Esophagus (tissue), 2 donors: ENCODE measurements around the gene SPEF1. TPM values are rescaled to one million over a fixed set of nuclear protein-coding genes. Genes with fewer than 3 reads are reported as not detected.
"Not testable (repeated sequence)": the region's sequence is repeated elsewhere in the genome, so short reads cannot be mapped to it uniquely, and the experiment has no call there.

Source experiments
- H3K27ac ChIP-seq, 2 donors: one replicate each; pipeline ENCODE4 v1.5.1; 2013; ENCODE audit warnings: low read depth in 2 of 2, mild to moderate bottlenecking in 2 of 2, inconsistent platforms in 1 of 2, low read length in 1 of 2, moderate library complexity in 1 of 2
- H3K27me3 ChIP-seq, 2 donors: one replicate each; pipeline ENCODE4 v1.6.1; 2013; ENCODE audit warnings: low read length in 2 of 2, control low read depth in 1 of 2, mild to moderate bottlenecking in 1 of 2; ENCODE audit not compliant: insufficient read depth in 2 of 2, control insufficient read depth in 1 of 2
- H3K36me3 ChIP-seq, 2 donors: one replicate each; pipeline ENCODE4 v1.6.1; 2013; ENCODE audit warnings: low read length in 1 of 2; ENCODE audit not compliant: control insufficient read depth in 2 of 2, insufficient read depth in 2 of 2
- H3K4me1 ChIP-seq, 2 donors: one replicate each; pipeline ENCODE4 v1.6.1; 2013; ENCODE audit warnings: low read length in 1 of 2; ENCODE audit not compliant: control insufficient read depth in 2 of 2, insufficient read depth in 2 of 2
- H3K4me3 ChIP-seq, 2 donors: one replicate each; pipeline ENCODE4 v1.5.1; 2013; ENCODE audit warnings: low read length in 2 of 2, mild to moderate bottlenecking in 2 of 2, low read depth in 1 of 2, moderate library complexity in 1 of 2
- H3K9me3 ChIP-seq, 2 donors: one replicate each; pipeline ENCODE4 v1.6.1; 2013; ENCODE audit warnings: mild to moderate bottlenecking in 2 of 2, low read depth in 1 of 2, low read length in 1 of 2, moderate library complexity in 1 of 2; ENCODE audit not compliant: control insufficient read depth in 2 of 2, insufficient read depth in 1 of 2
- WGBS, 2 donors: extraction: QIAGEN DNeasy Blood & Tissue Kit; methylation state at CpG; one replicate each; pipeline ENCODE4 v1.1.7; 2013; 5-methylcytosine and 5-hydroxymethylcytosine counted together
- polyA plus RNA-seq, 2 donors: library from polyadenylated mRNA; stranded (reverse); fragments of 200-250 nt; gene quantifications; one replicate each; pipeline ENCODE4 v1.2.3, GENCODE V29; 2013
- donor health status: healthy with polysubstance abuse.
- donor health status: Bipolar disorder and iron deficiency.

Gene SPEF1
- polyA plus RNA-seq, 2 donors, result 0.07 to 0.08 TPM

GRCh38 chr20:3794168-3794567, 12.9 kb upstream of the SPEF1 start:
- not testable (repeated sequence) for H3K4me3 ChIP-seq, H3K36me3 ChIP-seq, H3K9me3 ChIP-seq, H3K27ac ChIP-seq, H3K27me3 ChIP-seq
- H3K4me1 ChIP-seq, result peaks cover 0 to 14% of the 10 kb centered on the region in 2 donors
- WGBS, 2 donors, result 67 to 83% methylated on average over 2 to 3 of the region's 3 CpGs

- H3K4me3 ChIP-seq, H3K27me3 ChIP-seq, H3K27ac ChIP-seq, H3K36me3 ChIP-seq, H3K9me3 ChIP-seq: not testable (repeated sequence)
- 84 to 95% methylated on average over 4 of the region's 4 CpGs for WGBS, 2 donors
- peaks cover 9 to 19% of the 10 kb centered on the region in 2 donors for H3K4me1 ChIP-seq
Observed at GRCh38 chr20:3789201-3789600, 8.0 kb upstream of the SPEF1 start.

- no peaks in the 10 kb centered on the region for H3K27me3 ChIP-seq
- 45 to 55% methylated on average over 4 of the region's 4 CpGs for WGBS, 2 donors
- H3K27ac ChIP-seq, result no peak overlapping the region
- H3K36me3 ChIP-seq, result peaks cover 0 to 5% of the 10 kb centered on the region in 2 donors
- H3K4me1 ChIP-seq, result peaks cover 14 to 24% of the 10 kb centered on the region in 2 donors
- no peak overlapping the region for H3K4me3 ChIP-seq
- H3K9me3 ChIP-seq, result no peaks in the 10 kb centered on the region
Observed at GRCh38 chr20:3788685-3789155, 7.5 kb upstream of the SPEF1 start.

GRCh38 chr20:3787324-3788014, 6.2 kb upstream of the SPEF1 start:
- peaks cover 0 to 9% of the 10 kb centered on the region in 2 donors for H3K36me3 ChIP-seq
- no peak overlapping the region for H3K27ac ChIP-seq
- no peaks in the 10 kb centered on the region for H3K9me3 ChIP-seq
- H3K4me1 ChIP-seq, result peaks cover 18 to 35% of the 10 kb centered on the region in 2 donors
- H3K4me3 ChIP-seq, result peak overlapping the region in 1 of 2 donors; percentile 86
- 74 to 76% methylated on average over 5 of the region's 5 CpGs for WGBS, 2 donors
- H3K27me3 ChIP-seq, result no peaks in the 10 kb centered on the region

- no peaks in the 10 kb centered on the region for H3K27me3 ChIP-seq
- peaks cover 18 to 35% of the 10 kb centered on the region in 2 donors for H3K4me1 ChIP-seq
- WGBS, 2 donors, result 2% methylated on average over 46 to 70 of the region's 70 CpGs
Observed at GRCh38 chr20:3786665-3787323, 5.5 kb upstream of the SPEF1 start, which contains the start of gene CENPB. CENPB (minus strand) TSS chr20:3786740; CDS start chr20:3786483, 257 bp downstream.

GRCh38 chr20:3786126-3786484, 4.9 kb upstream of the SPEF1 start:
- H3K36me3 ChIP-seq, result peaks cover 0 to 9% of the 10 kb centered on the region in 2 donors
- WGBS, 2 donors, result 2 to 3% methylated on average over 30 to 35 of the region's 35 CpGs
- no peaks in the 10 kb centered on the region for H3K9me3 ChIP-seq
- peak overlapping the region; percentile 84 to 92 for H3K27ac ChIP-seq
- peak overlapping the region; percentile 81 to 86 for H3K4me3 ChIP-seq
- no peaks in the 10 kb centered on the region for H3K27me3 ChIP-seq
- peaks cover 18 to 39% of the 10 kb centered on the region in 2 donors for H3K4me1 ChIP-seq

More at GRCh38 chr20:3786665-3787323, 5.5 kb upstream of the SPEF1 start, which contains the start of gene CENPB:
- Histone ChIP-seq H3K9me3 (no peaks in the 10 kb centered on the region), H3K4me3 (peak within 1 kb of the TSS; percentile 81 to 86), H3K36me3 (peaks cover 0 to 9% of the 10 kb centered on the region in 2 donors), H3K27ac (peak within 1 kb of the TSS; percentile 84 to 92)

- Histone ChIP-seq H3K36me3 (peaks cover 0 to 9% of the 10 kb centered on the region in 2 donors), H3K9me3 (no peaks in the 10 kb centered on the region), H3K27ac (peak overlapping the region; percentile 84 to 92), H3K4me3 (peak overlapping the region; percentile 81 to 86), H3K27me3 (no peaks in the 10 kb centered on the region), H3K4me1 (peaks cover 18 to 41% of the 10 kb centered on the region in 2 donors)
- 20 to 27% methylated on average over 65 to 79 of the region's 79 CpGs for WGBS, 2 donors
Observed at GRCh38 chr20:3785240-3786125, 4.2 kb upstream of the SPEF1 start.

- Histone ChIP-seq H3K9me3 (no peaks in the 10 kb centered on the region), H3K36me3 (peaks cover 0 to 9% of the 10 kb centered on the region in 2 donors), H3K4me3 (peak overlapping the region; percentile 18 to 86), H3K27me3 (no peaks in the 10 kb centered on the region), H3K27ac (peak overlapping the region in 1 of 2 donors; percentile 6), H3K4me1 (peaks cover 18 to 41% of the 10 kb centered on the region in 2 donors)
- WGBS, 2 donors, result 59 to 78% methylated on average over 6 of the region's 6 CpGs
Observed at GRCh38 chr20:3784863-3785239, 3.6 kb upstream of the SPEF1 start.

GRCh38 chr20:3784216-3784853, 3.1 kb upstream of the SPEF1 start:
- peaks cover 0 to 9% of the 10 kb centered on the region in 2 donors for H3K36me3 ChIP-seq
- 53 to 68% methylated on average over 17 of the region's 17 CpGs for WGBS, 2 donors
- H3K9me3 ChIP-seq, result no peaks in the 10 kb centered on the region
- peak overlapping the region in 1 of 2 donors; percentile 86 for H3K4me3 ChIP-seq
- H3K4me1 ChIP-seq, result peaks cover 18 to 41% of the 10 kb centered on the region in 2 donors
- H3K27me3 ChIP-seq, result no peaks in the 10 kb centered on the region
- H3K27ac ChIP-seq, result peak overlapping the region; percentile 6 to 16
